Measurements from ENCODE around the gene TINAG.

DNA sequence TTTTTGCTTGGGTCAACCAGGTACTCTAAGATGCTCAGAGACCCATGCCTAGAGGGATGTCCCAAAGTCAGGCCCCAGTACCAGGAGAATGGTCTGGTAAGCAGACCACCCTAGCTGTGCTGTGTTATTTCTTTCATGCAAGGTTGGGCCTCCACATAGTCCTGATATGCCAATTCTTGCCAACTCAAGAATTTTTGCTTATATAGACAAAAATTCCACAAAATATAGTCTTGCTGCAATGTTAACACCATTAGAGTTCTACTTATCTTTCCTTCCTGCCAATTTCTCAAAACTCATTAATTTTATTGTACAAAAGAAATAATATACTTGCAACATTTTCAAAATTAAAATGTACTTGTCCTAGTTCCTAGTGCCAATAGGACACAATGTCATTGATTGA is 33.9 kb upstream of the TINAG start:
- no peak for TF ChIP-seq YY1 (IDR thresholded peaks at IDR 0.05; ENCODE audit: insufficient read depth, insufficient read length)
- TF ChIP-seq SUZ12 (IDR thresholded peaks at IDR 0.05; ENCODE audit: extremely low read depth, insufficient read depth, insufficient read length): no peak
- no peak for TF ChIP-seq ZNF274 (IDR thresholded peaks at IDR 0.05; ENCODE audit: low read depth, low read length)
